PC-9 (cell line): ENCODE data around the gene FAM216A. TPM values are rescaled to one million over a fixed set of nuclear protein-coding genes. Genes with fewer than 3 reads are reported as not detected.

Source experiments
- BruUV-seq: library from RNA; stranded (reverse); fragments of 400-500 nt; replicated peaks from 2 replicates; lab custom pipeline; 2021; lab: Mats Ljungman, UMichigan
- CTCF ChIA-PET: fragments of 300-600 bp; sonication (Branson Sonifier 250); formaldehyde crosslinking; loops from one replicate; lab custom pipeline; 2022; ENCODE audit warnings: antibody characterized with exemption; lab: Charles Lee
- POLR2A ChIA-PET: fragments of 300-600 bp; sonication (Branson Sonifier 250); formaldehyde crosslinking; loops from one replicate; lab custom pipeline; 2022; ENCODE audit warnings: antibody characterized with exemption; ENCODE audit not compliant: unreplicated experiment; lab: Charles Lee
- DNase-seq, 2 experiments: peaks; one replicate each; pipeline versions ENCODE4 v3.0.0 to v3.0.0-alpha.2; 2015 to 2022; ENCODE audit warnings: mixed read lengths in 1 of 2
- H2AFZ ChIP-seq: fragments of 200-600 bp; sonication (generic); 2 replicates; pipeline ENCODE4 v1.8.1; 2017; ENCODE audit warnings: antibody characterized with exemption
- H3F3A ChIP-seq: fragments of 200-600 bp; sonication (generic); 2 replicates; pipeline ENCODE4 v1.8.1; 2017; ENCODE audit warnings: antibody characterized with exemption, mild to moderate bottlenecking, low read depth; ENCODE audit not compliant: insufficient read depth
- H3K27ac ChIP-seq: fragments of 200-600 bp; sonication (generic); 2 replicates; pipeline ENCODE4 v1.6.1; 2016; ENCODE audit warnings: mixed run types
- H3K27me3 ChIP-seq: fragments of 200-600 bp; sonication (generic); 2 replicates; pipeline ENCODE4 v1.6.1; 2016; ENCODE audit warnings: low read depth, mixed run types; ENCODE audit not compliant: insufficient read depth
- H3K36me3 ChIP-seq: fragments of 200-600 bp; sonication (generic); 2 replicates; pipeline ENCODE4 v1.6.1; 2016; ENCODE audit warnings: low read depth, mixed run types
- H3K4me1 ChIP-seq: fragments of 200-600 bp; sonication (generic); replicated peaks from 2 replicates; pipeline ENCODE4 v1.6.1; 2016; ENCODE audit warnings: mixed run types; ENCODE audit not compliant: insufficient read depth
- H3K4me2 ChIP-seq: fragments of 200-600 bp; sonication (generic); 2 replicates; pipeline ENCODE4 v1.6.1; 2017; ENCODE audit warnings: mixed run types
- H3K4me3 ChIP-seq: fragments of 200-600 bp; sonication (generic); 2 replicates; pipeline ENCODE4 v1.6.1; 2016; ENCODE audit warnings: mixed run types
- H3K79me2 ChIP-seq: fragments of 200-600 bp; sonication (generic); 2 replicates; pipeline ENCODE4 v1.6.1; 2017; ENCODE audit warnings: low read depth, mixed run types
- H3K9me2 ChIP-seq: fragments of 200-600 bp; sonication (generic); 2 replicates; pipeline ENCODE4 v1.8.1; 2017; ENCODE audit warnings: mild to moderate bottlenecking; ENCODE audit not compliant: insufficient read depth
- H3K9me3 ChIP-seq: fragments of 200-600 bp; sonication (generic); 2 replicates; pipeline ENCODE4 v1.8.1; 2016; ENCODE audit warnings: low read depth; ENCODE audit not compliant: insufficient read depth
- H4K20me1 ChIP-seq: fragments of 200-600 bp; sonication (generic); 2 replicates; pipeline ENCODE4 v1.8.1; 2017; ENCODE audit not compliant: insufficient read depth
- CTCF ChIP-seq: fragments of 200-600 bp; sonication (generic); conservative IDR thresholded peaks from 2 replicates; pipeline ENCODE4 v1.6.1; 2017; ENCODE audit warnings: mixed run types, antibody characterized with exemption, mild to moderate bottlenecking, moderate library complexity
- EZH2 ChIP-seq: fragments of 200-600 bp; sonication (generic); IDR thresholded peaks from 2 replicates; pipeline ENCODE4 v1.8.0; 2017; ENCODE audit warnings: antibody characterized with exemption, low read depth
- intact Hi-C: fragments of 100-400 bp; cut with micrococcal nuclease; formaldehyde crosslinking; loops from one replicate; pipeline ENCODE4 v1.10.0; 2022; ENCODE audit not compliant: unreplicated experiment
- total RNA-seq: library from RNA; stranded (reverse); gene quantifications from 2 replicates; pipeline ENCODE4 v1.2.3, GENCODE V29; 2021

Gene FAM216A
- total RNA-seq, 1 experiment from 2014 or later, result 8.0 TPM

- DNase-seq, result peak in 1 of 2 experiments; percentile 81
- intact Hi-C loops, result loop anchor here (5.0 kb wide), 1 partner anchor 46 kb away; no protein-coding TSS in a partner anchor
Observed at GRCh38 chr12:110501399-110501751, 32.7 kb downstream of the FAM216A start.

GRCh38 chr12:110501752-110502738 is 33.4 kb downstream of the FAM216A start, which contains the start of the genes RAD9B and VPS29:
RAD9B (plus strand) TSS chr12:110502331; CDS start chr12:110502338, 7 bp downstream.
VPS29 (minus strand) TSS chr12:110502111; CDS start chr12:110502051, 60 bp downstream.
- Histone ChIP-seq H3K79me2 (peaks cover 46% of the 10 kb centered on the region), H3K9me2 (no peaks in the 10 kb centered on the region), H4K20me1 (0 out of 2 replicates have a peak, but pooled peaks cover 3% of the 10 kb centered on the region), H3K27ac (peak within 1 kb of the TSS; percentile 85), H3F3A (peaks cover 28% of the 10 kb centered on the region), H3K27me3 (no peaks in the 10 kb centered on the region), H3K4me2 (peak within 1 kb of the TSS; percentile 92), H3K4me1 (peaks cover 22% of the 10 kb centered on the region), H3K36me3 (peaks cover 19% of the 10 kb centered on the region; the same call in 1 of the 2 replicates), H2AFZ (peak within 1 kb of the TSS; percentile 88), H3K9me3 (no peaks in the 10 kb centered on the region), H3K4me3 (peak within 1 kb of the TSS; percentile 79)
- CTCF ChIA-PET, result no interaction called here
- POLR2A ChIA-PET, result interaction anchor here (0.5 to 0.7 kb wide), 2 partner anchors 206 to 239 kb away, joined by 4 to 11 read pairs; no protein-coding TSS in a partner anchor
- BruUV-seq, result TSS peak; percentile 78
- intact Hi-C loops, result loop anchor here (2.0 to 5.0 kb wide), 2 partner anchors 33 to 45 kb away; partner anchors contain the start of genes FAM216A and GPN3
- TF ChIP-seq CTCF, result no peak
- TF ChIP-seq EZH2, result no peak
- peak; percentile 95 to 96 for DNase-seq

More at GRCh38 chr12:110501399-110501751, 32.7 kb downstream of the FAM216A start:
- H3K9me3 ChIP-seq, result no peaks in the 10 kb centered on the region
- H2AFZ ChIP-seq, result peak overlapping the region; percentile 82
- H3K27ac ChIP-seq, result peak overlapping the region; percentile 85
- peaks cover 51% of the 10 kb centered on the region for H3K79me2 ChIP-seq
- H4K20me1 ChIP-seq, result 0 out of 2 replicates have a peak, but pooled peaks cover 3% of the 10 kb centered on the region
- ChIA-PET POLR2A (interaction anchor here (0.6 kb wide), 2 partner anchors 33 to 499 kb away, joined by 3 to 7 read pairs; partner anchors contain the start of genes FAM216A and GPN3), CTCF (interaction anchor here (0.6 to 1.5 kb wide), 2 partner anchors 51 to 104 kb away, joined by 4 to 8 read pairs; partner anchors contain the start of gene ARPC3)
- peaks cover 22% of the 10 kb centered on the region for H3K4me1 ChIP-seq
- H3K4me3 ChIP-seq, result peak overlapping the region; percentile 79
- no peak for TF ChIP-seq CTCF
- no peak for TF ChIP-seq EZH2
- peak overlapping the region; percentile 92 for H3K4me2 ChIP-seq
- no peaks in the 10 kb centered on the region for H3K27me3 ChIP-seq
- BruUV-seq, result TSS peak; percentile 80
- no peaks in the 10 kb centered on the region for H3K9me2 ChIP-seq
- peaks cover 23% of the 10 kb centered on the region; the same call in 1 of the 2 replicates for H3K36me3 ChIP-seq
- H3F3A ChIP-seq, result peaks cover 28% of the 10 kb centered on the region

- Histone ChIP-seq H3K4me2 (no peak overlapping the region), H3F3A (peaks cover 28% of the 10 kb centered on the region), H3K27ac (no peak overlapping the region), H3K4me3 (no peak overlapping the region), H3K79me2 (peaks cover 34% of the 10 kb centered on the region), H3K36me3 (peaks cover 14% of the 10 kb centered on the region; the same call in 1 of the 2 replicates), H3K27me3 (no peaks in the 10 kb centered on the region), H4K20me1 (0 out of 2 replicates have a peak, but pooled peaks cover 3% of the 10 kb centered on the region), H3K9me2 (no peaks in the 10 kb centered on the region), H3K4me1 (peaks cover 22% of the 10 kb centered on the region), H3K9me3 (no peaks in the 10 kb centered on the region; the same call in 1 of the 2 replicates), H2AFZ (no peak overlapping the region)
- intact Hi-C loops, result loop anchor here (2.0 to 5.0 kb wide), 2 partner anchors 35 to 44 kb away; partner anchors contain the start of genes FAM216A and GPN3
- POLR2A ChIA-PET, result no interaction called here
- no TSS peak for BruUV-seq
- DNase-seq, result no peak
- no peak for TF ChIP-seq EZH2
- TF ChIP-seq CTCF, result no peak
- CTCF ChIA-PET, result no interaction called here
Observed at GRCh38 chr12:110503432-110503831, 34.8 kb downstream of the FAM216A start.
